Limb (tissue), 2 donors: ENCODE measurements around the gene ULBP1.
"Not testable (repeated sequence)": the region's sequence is repeated elsewhere in the genome, so short reads cannot be mapped to it uniquely, and the experiment has no call there.

Experiments
- DNase-seq, 2 donors: peaks; one replicate each; pipeline ENCODE4 v3.0.0-alpha.2; 2016; ENCODE audit errors: extremely low spot score in 2 of 2

ULBP1 gene

GRCh38 chr6:149963462-149964307 is at the start of gene ULBP1:
Gene ULBP1 (plus strand): TSS chr6:149963943. CDS start chr6:149964050, 107 bp downstream.
- DNase-seq, result peak; percentile 76 to 83

- no peak for DNase-seq
These were observed 47.5 kb upstream of the ULBP1 start for GRCh38 chr6:149915970-149916865.

- no peak for DNase-seq
These were observed 46.1 kb upstream of the ULBP1 start for GRCh38 chr6:149917679-149918078.

- DNase-seq, result peak in 1 of 2 donors; percentile 18
These were observed 45.4 kb upstream of the ULBP1 start for GRCh38 chr6:149918151-149918905.

- DNase-seq, result not testable (repeated sequence)
These were observed 44.5 kb upstream of the ULBP1 start for GRCh38 chr6:149919126-149919833.

- no peak for DNase-seq
These were observed 43.9 kb upstream of the ULBP1 start for GRCh38 chr6:149919834-149920225.

GRCh38 chr6:149921361-149921760 is 42.4 kb upstream of the ULBP1 start:
- DNase-seq, result no peak

- DNase-seq, result not testable (repeated sequence)
These were observed 41.7 kb upstream of the ULBP1 start for GRCh38 chr6:149922091-149922490.

GRCh38 chr6:149922642-149923326 is 41.0 kb upstream of the ULBP1 start, which contains the start of gene RAET1G:
Gene RAET1G (minus strand): TSS chr6:149923121. CDS start chr6:149923010, 111 bp downstream.
- peak; percentile 88 to 92 for DNase-seq

GRCh38 chr6:149923327-149923986 is 40.3 kb upstream of the ULBP1 start:
- no peak for DNase-seq

GRCh38 chr6:149924206-149924932 is 39.4 kb upstream of the ULBP1 start:
- DNase-seq, result peak in 1 of 2 donors; percentile 20

- no peak for DNase-seq
These were observed 38.9 kb upstream of the ULBP1 start for GRCh38 chr6:149924933-149925252.

GRCh38 chr6:149925253-149925973 is 38.3 kb upstream of the ULBP1 start:
- peak in 1 of 2 donors; percentile 42 for DNase-seq

GRCh38 chr6:149925974-149926777 is 37.6 kb upstream of the ULBP1 start:
- peak; percentile 34 to 84 for DNase-seq

- not testable (repeated sequence) for DNase-seq
These were observed 36.7 kb upstream of the ULBP1 start for GRCh38 chr6:149927025-149927424.

- no peak for DNase-seq
These were observed 34.3 kb upstream of the ULBP1 start for GRCh38 chr6:149929422-149929821.

- DNase-seq, result no peak
These were observed 32.2 kb upstream of the ULBP1 start for GRCh38 chr6:149931501-149931900.
